Right kidney (tissue), 1 donor: Measurements from ENCODE around the gene EFHC1.
A peak's percentile ranks its signal among the peaks of the same experiment; 100 is the strongest.

ENCODE experiments used
- DNase-seq: peaks from one replicate; pipeline ENCODE4 v3.0.0-alpha.2; 2016

EFHC1 gene

DNA sequence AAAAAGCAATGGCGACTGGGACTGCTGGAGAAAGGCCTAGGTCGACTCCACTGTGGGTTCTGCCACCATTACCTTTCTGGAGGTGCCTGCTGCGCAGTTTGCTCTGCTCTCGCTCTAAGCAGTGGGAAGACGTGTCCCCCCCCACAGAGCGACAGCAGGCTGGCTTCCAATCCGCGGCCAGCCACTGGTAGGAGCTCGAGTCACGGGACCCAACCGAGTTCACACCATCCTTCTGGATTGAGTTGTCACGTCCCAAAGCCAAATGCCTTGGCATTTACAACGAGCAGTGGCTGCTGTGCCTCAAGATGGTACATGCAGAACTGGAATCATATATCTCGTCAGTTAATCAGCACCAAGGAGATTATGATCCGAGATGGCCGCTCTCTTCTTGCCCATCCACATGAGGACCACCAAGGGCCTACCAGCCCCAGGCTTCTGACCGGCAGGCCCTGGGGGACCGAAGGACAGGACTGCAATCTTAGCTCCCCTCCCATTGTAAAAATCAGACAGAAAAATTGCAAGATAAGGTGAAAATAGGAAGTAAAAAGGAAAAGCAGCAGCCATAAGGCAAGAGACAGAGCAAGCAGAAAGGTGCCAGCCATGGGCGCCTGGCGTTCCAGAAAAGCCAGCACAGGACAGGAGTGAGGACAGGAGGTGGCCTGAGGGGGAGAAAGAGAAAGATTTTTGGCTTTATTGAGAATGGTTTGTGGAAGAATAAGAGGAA, 82.3 kb downstream of the EFHC1 start:
- DNase-seq, result no peak

DNA sequence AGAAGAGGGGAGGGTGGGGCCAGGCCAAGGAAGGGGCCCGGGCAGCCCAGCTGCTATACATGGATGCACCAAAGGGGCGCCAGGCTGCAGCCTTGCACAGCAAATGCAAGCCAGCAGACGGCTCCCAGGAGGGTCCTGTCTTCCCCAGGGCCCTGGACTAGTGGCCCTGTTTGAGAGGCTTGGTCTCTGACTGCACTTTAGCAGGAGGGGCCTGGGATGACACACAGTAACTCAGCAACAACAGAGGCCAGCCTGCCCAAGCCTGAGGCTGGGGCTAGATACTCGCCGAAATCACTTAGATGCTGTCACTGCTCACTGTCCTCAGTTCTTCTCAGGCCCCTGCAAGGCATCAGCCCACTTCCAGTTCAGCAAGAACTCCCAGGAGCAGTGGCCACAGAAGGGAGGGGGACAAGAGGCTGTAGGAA, 83.2 kb downstream of the EFHC1 start:
- no peak for DNase-seq

DNA sequence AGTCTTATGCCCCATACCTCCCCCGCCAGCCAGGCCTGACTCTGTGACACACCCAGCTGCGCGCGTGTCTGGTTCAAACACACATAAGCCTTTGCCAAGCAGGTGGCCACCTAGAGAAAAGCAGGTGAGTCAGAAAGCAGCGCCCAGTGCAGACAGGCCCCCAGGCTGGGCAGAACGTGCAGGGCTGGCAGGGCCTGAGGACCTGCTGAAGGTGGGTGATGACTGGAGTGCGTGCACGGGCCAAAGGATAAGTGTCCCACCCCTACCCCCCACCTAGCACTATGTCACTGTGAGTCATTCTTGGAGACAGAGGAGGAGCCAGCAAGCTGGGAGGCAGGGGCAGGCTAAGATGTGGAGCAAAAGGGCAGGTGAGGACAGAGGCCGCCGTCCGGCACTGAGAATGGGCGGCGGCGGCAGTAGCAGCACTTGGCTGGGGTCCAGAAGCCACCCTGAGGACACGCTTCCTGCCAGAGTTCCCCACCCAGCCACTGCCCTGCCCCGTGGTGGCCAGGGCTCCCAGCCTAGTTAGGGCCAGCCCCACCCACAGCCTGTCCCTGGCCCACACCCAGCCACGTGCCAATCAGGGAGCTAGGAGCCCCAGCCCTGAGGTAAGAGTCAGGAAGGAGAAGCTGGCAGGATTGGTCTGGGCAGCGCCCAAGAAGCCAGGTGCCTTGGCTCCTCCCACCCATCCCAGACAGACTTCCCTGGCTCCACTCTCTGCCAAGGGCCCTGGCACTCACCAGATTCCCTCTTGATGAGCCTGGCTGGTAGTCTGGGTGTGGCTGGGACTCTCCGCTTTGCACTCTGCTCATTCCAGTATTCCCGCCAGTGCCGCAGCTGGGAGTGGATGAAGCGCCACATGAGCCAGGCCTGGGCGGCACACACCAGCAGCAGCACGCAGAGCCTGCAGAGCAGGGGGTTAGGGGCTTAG, 84.0 kb downstream of the EFHC1 start:
- peak; percentile 28 for DNase-seq

- DNase-seq, result no peak
These were observed 84.6 kb downstream of the EFHC1 start for GRCh38 chr6:52504782-52505136.

DNA sequence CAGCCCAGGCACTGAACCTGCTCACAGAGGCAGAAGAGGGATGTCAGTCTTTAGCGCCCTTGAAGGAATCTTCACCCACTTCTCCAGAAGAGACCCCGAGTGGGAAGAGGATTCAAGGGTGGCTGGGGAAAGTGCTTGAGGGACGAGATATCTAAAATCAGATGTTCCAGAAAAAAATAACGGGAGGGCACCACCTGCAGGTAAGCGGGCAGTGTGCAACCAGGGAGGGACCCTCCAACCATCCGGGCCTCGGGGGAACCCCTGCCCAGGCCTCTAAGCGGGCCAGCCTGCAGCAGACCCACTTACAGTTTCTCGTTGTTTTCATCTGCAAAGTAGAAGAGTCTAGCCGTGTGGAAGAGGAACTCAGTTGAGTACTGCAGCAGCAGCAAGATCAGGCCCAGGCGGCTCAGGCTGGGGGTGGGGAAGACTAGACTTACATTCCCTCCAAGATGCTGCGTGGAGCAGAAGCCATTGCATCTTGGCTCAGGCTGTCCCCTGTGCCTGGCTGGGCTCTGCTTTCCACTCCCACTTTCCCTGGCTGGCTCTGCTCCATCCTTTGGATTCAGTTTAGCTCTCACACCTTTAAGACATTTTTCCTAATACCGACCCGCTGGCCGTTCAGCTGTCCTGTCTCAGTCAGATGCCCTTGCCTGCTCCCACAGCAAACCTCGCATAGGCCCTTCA, 85.7 kb downstream of the EFHC1 start:
- DNase-seq, result no peak

GRCh38 chr6:52506476-52506875, 86.3 kb downstream of the EFHC1 start:
- no peak for DNase-seq

GRCh38 chr6:52507557-52508260, 87.6 kb downstream of the EFHC1 start:
- DNase-seq, result no peak

DNA sequence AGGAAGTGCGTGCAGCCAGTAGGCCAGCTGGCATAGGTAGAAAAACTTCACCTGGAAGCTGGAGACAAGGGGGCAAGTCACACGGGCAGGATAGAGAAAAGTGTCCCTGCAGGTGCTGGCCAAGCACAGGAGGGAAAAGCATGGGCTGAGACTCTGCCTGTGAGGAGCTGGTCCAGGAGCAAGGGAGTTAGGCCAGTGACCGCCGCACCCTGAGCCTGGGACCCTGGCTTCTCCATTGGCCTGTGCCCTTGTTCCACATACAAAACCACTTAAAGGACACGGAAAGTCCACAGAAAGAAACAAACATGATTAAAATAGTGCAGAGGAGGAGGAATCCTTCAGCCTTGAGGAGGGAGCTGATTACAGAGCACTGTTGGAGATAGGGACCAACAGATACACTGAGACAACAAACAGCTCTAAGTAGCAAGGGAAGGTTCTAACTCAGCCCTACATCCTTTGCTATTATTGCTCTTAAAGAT, 88.2 kb downstream of the EFHC1 start:
- no peak for DNase-seq

DNA sequence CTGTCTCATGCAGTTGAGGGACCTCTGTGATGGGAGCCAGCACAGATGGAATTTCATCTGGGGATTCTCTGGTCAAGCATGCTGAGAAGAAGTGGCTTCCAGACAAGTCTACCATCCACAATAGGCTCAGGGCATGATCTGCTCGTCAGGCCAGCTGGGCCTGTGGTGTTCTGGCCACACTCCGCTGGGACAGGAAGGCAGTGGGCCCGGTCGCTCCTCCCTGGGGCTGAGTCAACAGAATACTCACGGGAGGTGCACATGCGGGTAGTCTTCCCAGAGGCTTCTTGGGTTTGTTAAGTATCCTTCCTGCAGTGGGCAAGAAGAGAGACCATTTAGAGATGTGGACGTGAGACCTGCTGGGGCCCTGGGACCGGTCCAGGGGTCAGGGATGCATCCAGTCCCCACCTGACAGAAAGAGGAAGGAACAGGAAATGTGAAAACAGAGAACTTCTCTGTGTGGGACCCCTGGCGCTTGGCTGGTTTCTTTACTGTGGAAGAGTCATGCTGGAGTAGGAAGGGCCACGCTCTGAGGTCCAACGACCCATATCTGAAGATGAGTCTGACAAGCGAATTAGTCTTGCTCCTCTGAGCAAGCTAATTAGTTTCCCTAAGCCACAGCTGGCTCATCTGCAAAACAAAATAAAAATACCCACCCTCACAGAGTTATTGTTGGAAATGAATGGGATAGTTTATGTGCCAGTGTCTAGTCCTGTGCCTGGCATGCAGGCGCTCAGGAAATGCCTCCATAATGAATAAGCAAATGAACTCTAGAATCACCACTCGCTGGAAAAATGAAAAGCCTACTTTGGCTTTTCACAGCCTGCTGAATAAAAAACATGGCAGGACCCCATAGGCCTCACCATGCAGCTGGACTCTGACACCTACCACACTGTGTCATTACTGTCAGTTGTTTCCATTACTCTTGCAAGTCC, 89.4 kb downstream of the EFHC1 start:
- DNase-seq, result no peak

- DNase-seq, result no peak
These were observed 90.0 kb downstream of the EFHC1 start for GRCh38 chr6:52510213-52510562.

- no peak for DNase-seq
These were observed 91.0 kb downstream of the EFHC1 start for GRCh38 chr6:52511163-52511562.

- no peak for DNase-seq
These were observed 91.5 kb downstream of the EFHC1 start for GRCh38 chr6:52511572-52512151.

- peak; percentile 11 for DNase-seq
These were observed 92.1 kb downstream of the EFHC1 start for GRCh38 chr6:52512199-52512598.

- no peak for DNase-seq
These were observed 93.3 kb downstream of the EFHC1 start for GRCh38 chr6:52513464-52513863.

DNA sequence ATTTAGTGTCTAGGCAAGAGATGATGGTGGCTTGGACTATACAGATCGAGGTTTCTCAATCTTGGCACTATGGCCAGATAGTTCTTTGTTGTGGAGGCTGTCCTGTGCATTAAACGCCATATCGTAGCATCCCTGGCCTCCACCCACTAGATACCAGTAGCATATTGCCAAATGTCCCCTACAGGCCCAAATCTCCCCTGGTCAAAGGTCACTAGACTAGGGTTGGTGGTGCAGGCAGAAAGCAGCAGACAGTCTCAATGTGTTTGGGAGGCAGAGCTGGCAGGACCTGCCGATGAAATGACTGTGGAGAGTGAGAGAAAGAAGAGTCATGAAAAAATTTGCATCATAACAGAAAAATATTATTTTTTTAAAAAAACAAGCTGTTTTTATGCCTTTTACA, 93.8 kb downstream of the EFHC1 start:
- no peak for DNase-seq

GRCh38 chr6:52514514-52514913, 94.4 kb downstream of the EFHC1 start:
- DNase-seq, result no peak

DNA sequence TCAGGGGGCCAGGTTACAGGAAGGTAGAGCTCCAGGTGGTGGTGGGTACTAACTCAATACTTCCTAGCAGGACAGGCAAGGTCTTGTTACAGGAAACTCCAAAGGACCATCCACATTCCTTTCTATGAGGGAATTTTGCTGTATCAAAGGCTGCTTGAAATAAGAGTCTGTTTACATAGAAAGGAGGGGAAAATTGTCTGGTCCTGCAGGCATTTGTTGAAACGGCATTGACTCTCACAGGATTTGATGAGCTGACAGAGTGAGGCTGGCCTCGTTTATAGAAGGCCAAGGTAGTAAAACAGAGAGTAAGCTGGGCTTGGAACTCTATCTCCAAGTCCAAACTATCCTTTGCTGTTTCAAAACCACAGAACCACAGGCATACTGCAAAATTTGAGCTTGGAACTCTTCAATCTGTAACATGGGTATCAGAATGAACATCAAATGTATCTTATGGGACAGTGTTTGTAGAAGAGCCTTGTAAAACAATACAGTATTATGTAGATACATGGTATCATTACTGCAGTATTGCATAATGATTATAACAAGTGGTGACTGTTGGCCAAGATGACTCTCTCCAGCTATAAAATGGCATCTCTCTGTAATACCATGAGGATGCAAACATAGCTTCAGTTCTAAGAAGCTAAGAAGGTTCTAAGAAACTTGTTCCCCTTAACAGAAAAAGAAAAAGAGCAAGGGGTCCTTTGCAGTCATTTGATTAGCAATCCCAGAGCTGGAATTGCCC, 95.2 kb downstream of the EFHC1 start:
- no peak for DNase-seq

- no peak for DNase-seq
These were observed 96.1 kb downstream of the EFHC1 start for GRCh38 chr6:52516269-52516668.

DNA sequence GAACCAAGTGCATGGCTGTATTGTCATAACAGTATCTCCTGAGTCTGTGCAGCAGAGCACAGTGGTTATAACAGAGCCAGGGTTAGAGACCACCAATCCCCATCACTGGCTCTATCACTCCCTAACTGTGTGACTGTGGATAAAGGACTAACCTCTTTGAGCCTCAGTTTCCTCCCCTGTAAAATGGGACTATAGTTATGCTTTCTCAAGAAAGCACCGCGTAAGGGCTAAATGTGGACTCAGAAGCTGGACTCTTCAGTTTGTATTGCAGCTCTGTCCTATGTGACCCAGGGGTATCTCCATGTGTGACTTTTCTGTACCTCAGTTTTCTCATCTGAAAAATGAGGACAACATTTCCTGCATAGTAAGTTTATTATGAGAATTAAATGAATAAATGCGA, 96.8 kb downstream of the EFHC1 start:
- no peak for DNase-seq
